Endothelial cell (in vitro differentiated cells): ENCODE data around the gene CIAO3. TPM values are rescaled to one million over a fixed set of nuclear protein-coding genes. Genes with fewer than 3 reads are reported as not detected.

Source experiments
- DNase-seq: peaks from one replicate; pipeline ENCODE4 v3.0.0; 2021; ENCODE audit warnings: low spot score
- H3K27ac Mint-ChIP-seq: one replicate; pipeline ENCODE4 v1.8.0; 2021; ENCODE audit warnings: mixed read lengths, inconsistent platforms; ENCODE audit not compliant: unreplicated experiment
- H3K27me3 Mint-ChIP-seq: one replicate; pipeline ENCODE4 v1.8.0; 2021; ENCODE audit warnings: mild to moderate bottlenecking, moderate library complexity, mixed read lengths, inconsistent platforms; ENCODE audit not compliant: unreplicated experiment
- H3K36me3 Mint-ChIP-seq: one replicate; pipeline ENCODE4 v1.8.0; 2021; ENCODE audit warnings: mild to moderate bottlenecking, low read depth, mixed read lengths, inconsistent platforms; ENCODE audit not compliant: unreplicated experiment
- H3K4me1 Mint-ChIP-seq: one replicate; pipeline ENCODE4 v1.8.0; 2021; ENCODE audit warnings: mild to moderate bottlenecking, mixed read lengths, inconsistent platforms; ENCODE audit not compliant: unreplicated experiment
- H3K4me3 Mint-ChIP-seq: one replicate; pipeline ENCODE4 v1.8.0; 2021; ENCODE audit warnings: mild to moderate bottlenecking, mixed read lengths, inconsistent platforms; ENCODE audit not compliant: unreplicated experiment
- H3K9me3 Mint-ChIP-seq: one replicate; pipeline ENCODE4 v1.8.0; 2021; ENCODE audit warnings: mixed read lengths, inconsistent platforms; ENCODE audit not compliant: unreplicated experiment
- CTCF ChIP-seq: fragments of 200-600 bp; sonication (generic); IDR thresholded peaks from one replicate; pipeline ENCODE4 v1.5.0; 2021; ENCODE audit warnings: antibody characterized with exemption; ENCODE audit not compliant: unreplicated experiment
- total RNA-seq: library from RNA; stranded (reverse); fragmentation: NEBNext Ultra II Directional; extraction: Animal tissue kit (Norgen Biotek cat#: 25700); gene quantifications from one replicate; pipeline ENCODE4 v1.2.1, GENCODE V29; 2021; ENCODE audit not compliant: unreplicated experiment

Gene CIAO3
- total RNA-seq, 1 donor from 2014 or later, result 51.0 TPM

GRCh38 chr16:775236-775796 lies 34.5 kb upstream of the CIAO3 start:
- H3K27ac Mint-ChIP-seq, result no peak overlapping the region

GRCh38 chr16:774086-775001 lies 33.5 kb upstream of the CIAO3 start:
- Mint-ChIP-seq H3K36me3 (no peaks in the 10 kb centered on the region), H3K9me3 (no peaks in the 10 kb centered on the region), H3K4me1 (no peaks in the 10 kb centered on the region), H3K27me3 (peaks cover 7% of the 10 kb centered on the region), H3K4me3 (no peak overlapping the region), H3K27ac (no peak overlapping the region)
- no peak for TF ChIP-seq CTCF
- no peak for DNase-seq

More at GRCh38 chr16:775236-775796, 34.5 kb upstream of the CIAO3 start:
- Mint-ChIP-seq H3K4me3 (no peak overlapping the region), H3K36me3 (no peaks in the 10 kb centered on the region), H3K4me1 (no peaks in the 10 kb centered on the region), H3K9me3 (no peaks in the 10 kb centered on the region), H3K27me3 (peaks cover 7% of the 10 kb centered on the region)
- DNase-seq, result no peak
- no peak for TF ChIP-seq CTCF

- no peak for TF ChIP-seq CTCF
- Mint-ChIP-seq H3K9me3 (no peaks in the 10 kb centered on the region), H3K27me3 (peaks cover 7% of the 10 kb centered on the region), H3K4me1 (no peaks in the 10 kb centered on the region), H3K36me3 (no peaks in the 10 kb centered on the region), H3K4me3 (no peak overlapping the region), H3K27ac (no peak overlapping the region)
- DNase-seq, result no peak
Observed at GRCh38 chr16:772959-773358, 32.2 kb upstream of the CIAO3 start.

- H3K4me3 Mint-ChIP-seq, result no peak overlapping the region
- peaks cover 11% of the 10 kb centered on the region for H3K27me3 Mint-ChIP-seq
- H3K9me3 Mint-ChIP-seq, result no peaks in the 10 kb centered on the region
Observed at GRCh38 chr16:770411-770810, 29.6 kb upstream of the CIAO3 start.

More at GRCh38 chr16:770411-770810, 29.6 kb upstream of the CIAO3 start:
- TF ChIP-seq CTCF, result no peak
- no peaks in the 10 kb centered on the region for H3K4me1 Mint-ChIP-seq
- no peaks in the 10 kb centered on the region for H3K36me3 Mint-ChIP-seq
- no peak for DNase-seq
- H3K27ac Mint-ChIP-seq, result no peak overlapping the region
